Calu3 (cell line): ENCODE measurements around the gene SAMD8. TPM values are rescaled to one million over a fixed set of nuclear protein-coding genes. Genes with fewer than 3 reads are reported as not detected.

Experiments used
- BruUV-seq: library from RNA; stranded (reverse); fragments of 400-500 nt; replicated peaks from 2 replicates; lab custom pipeline; 2021; lab: Mats Ljungman, UMichigan
- CTCF ChIA-PET: fragments of 300-600 bp; sonication (Branson Sonifier 250); formaldehyde crosslinking; loops from one replicate; lab custom pipeline; 2022; ENCODE audit warnings: antibody characterized with exemption; lab: Charles Lee
- DNase-seq: peaks from one replicate; pipeline ENCODE4 v3.0.0; 2022
- H3K27ac Mint-ChIP-seq: one replicate; pipeline ENCODE4 v1.8.0; 2022; ENCODE audit warnings: mixed read lengths; ENCODE audit not compliant: unreplicated experiment
- H3K27me3 Mint-ChIP-seq: one replicate; pipeline ENCODE4 v1.8.0; 2022; ENCODE audit warnings: mixed read lengths; ENCODE audit not compliant: unreplicated experiment
- H3K36me3 Mint-ChIP-seq: one replicate; pipeline ENCODE4 v1.8.0; 2022; ENCODE audit warnings: mild to moderate bottlenecking, moderate library complexity, mixed read lengths; ENCODE audit not compliant: insufficient read depth, unreplicated experiment
- H3K4me1 Mint-ChIP-seq: one replicate; pipeline ENCODE4 v1.8.0; 2022; ENCODE audit warnings: mild to moderate bottlenecking, low read depth, mixed read lengths; ENCODE audit not compliant: unreplicated experiment
- H3K4me3 Mint-ChIP-seq: one replicate; pipeline ENCODE4 v1.8.0; 2022; ENCODE audit warnings: mild to moderate bottlenecking, low read depth, moderate library complexity, mixed read lengths; ENCODE audit not compliant: unreplicated experiment
- H3K9me3 Mint-ChIP-seq: one replicate; pipeline ENCODE4 v1.8.0; 2022; ENCODE audit warnings: low read depth, mixed read lengths; ENCODE audit not compliant: unreplicated experiment
- CTCF ChIP-seq: fragments of 200-600 bp; IDR thresholded peaks from one replicate; pipeline ENCODE4 v1.8.0; 2022; ENCODE audit warnings: antibody characterized with exemption; ENCODE audit not compliant: unreplicated experiment
- intact Hi-C: fragments of 100-400 bp; cut with micrococcal nuclease; formaldehyde crosslinking; loops from one replicate; pipeline ENCODE4 v1.10.0; 2022; ENCODE audit not compliant: unreplicated experiment
- total RNA-seq: library from RNA; stranded (reverse); gene quantifications from 2 replicates; pipeline ENCODE4 v1.2.3, GENCODE V29; 2022

SAMD8 gene
- total RNA-seq, 1 experiment from 2014 or later = 19.9 TPM

DNA sequence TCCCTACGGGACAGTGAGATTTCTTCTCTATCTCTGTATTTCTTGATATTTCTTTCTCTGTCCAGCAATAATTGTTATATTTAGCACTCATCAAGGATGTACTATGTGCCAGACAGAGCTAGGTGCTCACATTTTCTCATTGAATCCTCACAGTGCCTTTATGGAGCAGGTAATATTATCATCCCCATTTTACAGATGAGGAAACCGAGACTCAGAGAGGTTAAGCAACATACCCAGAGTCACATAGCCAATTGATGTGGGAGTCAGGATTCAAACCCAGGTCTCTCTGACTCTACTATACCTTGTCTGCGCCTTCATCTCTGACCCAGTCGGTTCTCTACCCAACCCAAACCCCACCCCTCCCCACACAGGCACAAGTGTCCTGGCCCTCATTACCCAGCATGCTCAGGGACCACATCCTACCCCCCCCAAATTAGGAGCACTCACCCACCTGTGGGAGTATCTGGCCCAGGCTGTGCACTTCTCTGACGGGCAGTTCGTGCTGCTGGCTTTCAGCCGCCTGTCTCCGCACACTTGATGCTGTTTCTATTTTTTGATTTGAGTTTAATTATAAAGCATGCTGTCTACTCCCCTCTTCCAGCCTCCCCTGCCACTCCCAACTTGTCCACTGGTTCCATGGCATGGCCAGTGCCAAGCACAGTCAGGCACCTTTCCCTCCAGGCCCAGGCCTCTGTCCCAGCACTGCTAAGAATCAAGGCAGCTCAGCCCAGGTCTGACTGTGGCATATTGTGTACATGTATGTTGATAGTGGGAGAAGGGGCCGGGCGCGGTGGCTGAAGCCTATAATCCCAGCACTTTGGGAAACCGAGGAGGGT, 9.8 kb upstream of the SAMD8 start:
- BruUV-seq = no TSS peak
- no peak for DNase-seq
- no peaks in the 10 kb centered on the region for H3K9me3 Mint-ChIP-seq
- H3K36me3 Mint-ChIP-seq = no peaks in the 10 kb centered on the region
- H3K4me1 Mint-ChIP-seq = peaks cover 14% of the 10 kb centered on the region
- TF ChIP-seq CTCF = no peak
- H3K27me3 Mint-ChIP-seq = peaks cover 14% of the 10 kb centered on the region
- no peak overlapping the region for H3K4me3 Mint-ChIP-seq
- H3K27ac Mint-ChIP-seq = no peak overlapping the region
- CTCF ChIA-PET = interaction anchor here (0.7 kb wide), 1 partner anchor 834 kb away, joined by 3 read pairs; no protein-coding TSS in a partner anchor
- intact Hi-C loops = no loop called here

- Mint-ChIP-seq H3K9me3 (no peaks in the 10 kb centered on the region), H3K4me1 (peaks cover 19% of the 10 kb centered on the region), H3K27me3 (peaks cover 14% of the 10 kb centered on the region), H3K36me3 (no peaks in the 10 kb centered on the region), H3K27ac (no peak overlapping the region), H3K4me3 (no peak overlapping the region)
- DNase-seq = no peak
- no peak for TF ChIP-seq CTCF
- CTCF ChIA-PET = no interaction called here
- BruUV-seq = no TSS peak
- intact Hi-C loops = no loop called here
Observed at GRCh38 chr10:75102830-75103673, 8.4 kb upstream of the SAMD8 start.

DNA sequence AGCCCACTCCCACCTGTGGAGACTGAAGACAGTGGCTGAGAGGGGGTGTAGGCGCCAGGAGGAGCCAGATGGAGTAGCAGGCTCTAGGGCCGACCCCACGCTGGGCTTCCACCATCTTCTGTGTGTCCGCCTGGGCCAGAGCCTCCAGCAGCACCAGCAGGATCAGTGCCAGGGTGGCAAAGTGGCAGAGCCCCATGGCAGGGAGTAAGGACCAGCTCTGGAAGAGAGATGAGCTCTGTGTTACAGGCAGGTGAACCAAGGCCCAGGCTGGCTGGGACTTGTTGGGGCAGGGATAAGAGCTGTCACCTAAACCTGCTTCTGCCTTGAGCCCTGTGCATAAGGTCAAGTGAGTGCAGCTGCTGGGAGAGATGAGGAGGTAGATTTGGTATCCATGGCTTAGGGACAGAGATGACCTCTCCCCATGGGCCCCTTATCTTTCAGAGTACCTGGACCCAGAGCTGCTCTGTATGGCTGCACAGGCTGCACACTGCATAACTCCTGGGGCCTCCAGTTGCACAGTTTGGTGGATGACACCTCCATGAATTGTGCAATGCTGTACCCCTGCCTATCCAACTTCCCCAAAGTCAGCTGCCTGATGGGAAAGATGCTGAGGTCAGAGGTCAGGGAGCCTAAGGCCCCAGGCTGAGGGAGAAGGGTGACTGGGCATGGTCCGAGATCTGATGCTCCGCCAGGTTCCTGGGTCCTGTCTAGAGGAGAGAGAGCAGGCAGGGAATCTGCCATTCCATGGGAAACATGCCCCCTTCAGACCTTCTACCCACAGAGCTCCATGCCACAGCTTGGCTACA, 7.4 kb upstream of the SAMD8 start:
- TF ChIP-seq CTCF = no peak

GRCh38 chr10:75104842-75105241, 6.6 kb upstream of the SAMD8 start:
- no peak overlapping the region for H3K4me3 Mint-ChIP-seq
- intact Hi-C loops = no loop called here
- H3K27me3 Mint-ChIP-seq = peaks cover 14% of the 10 kb centered on the region
- no peaks in the 10 kb centered on the region for H3K9me3 Mint-ChIP-seq
- peaks cover 28% of the 10 kb centered on the region for H3K4me1 Mint-ChIP-seq
- H3K36me3 Mint-ChIP-seq = no peaks in the 10 kb centered on the region
- no peak for DNase-seq
- no peak for TF ChIP-seq CTCF
- BruUV-seq = no TSS peak
- CTCF ChIA-PET = interaction anchor here (0.6 kb wide), 2 partner anchors 728 to 853 kb away, joined by 4 read pairs; no protein-coding TSS in a partner anchor
- no peak overlapping the region for H3K27ac Mint-ChIP-seq

More for the DNA sequence above, 7.4 kb upstream of the SAMD8 start:
- Mint-ChIP-seq H3K4me1 (peaks cover 29% of the 10 kb centered on the region), H3K4me3 (no peak overlapping the region), H3K27ac (no peak overlapping the region), H3K36me3 (no peaks in the 10 kb centered on the region), H3K9me3 (no peaks in the 10 kb centered on the region), H3K27me3 (peaks cover 14% of the 10 kb centered on the region)
- CTCF ChIA-PET = interaction anchor here (0.6 kb wide), 1 partner anchor 727 kb away, joined by 4 read pairs; no protein-coding TSS in a partner anchor
- no peak for DNase-seq
- no TSS peak for BruUV-seq
- intact Hi-C loops = no loop called here
